T-cell (primary cell): ENCODE data around the gene PPA2. TPM values are rescaled to one million over a fixed set of nuclear protein-coding genes. Genes with fewer than 3 reads are reported as not detected.

Experiments
- ATAC-seq, 4 experiments: fragments of 200-7000 bp in 3 of 4; fragments of 150-1000 bp in 1 of 4; cut with Tn5 transposase; replicated peaks in 1 of 4; 1 replicate in 3 of 4; 2 replicates in 1 of 4; pipeline ENCODE4 v1.10.0; 2021; ENCODE audit warnings: moderate library complexity in 3 of 4, mild to moderate bottlenecking in 2 of 4, moderate number of reproducible peaks in 1 of 4
- CTCF ChIA-PET, 2 donors: fragments of 300-600 bp; sonication (Branson Sonifier 250); formaldehyde crosslinking; loops; one replicate each; lab custom pipeline; 2022; ENCODE audit warnings: antibody characterized with exemption in 2 of 2; lab: Charles Lee
- POLR2A ChIA-PET, 2 donors: fragments of 300-600 bp; sonication (Branson Sonifier 250); formaldehyde crosslinking; loops; one replicate each; lab custom pipeline; 2022; ENCODE audit warnings: antibody characterized with exemption in 2 of 2; lab: Charles Lee
- DNase-seq, 35 experiments: peaks; one replicate each; pipeline versions ENCODE4 v3.0.0 to v3.0.0-alpha.2; 2013 to 2023
- H3K27ac ChIP-seq: one replicate; pipeline ENCODE4 v1.5.1; 2013; ENCODE audit warnings: low read length
- H3K27me3 ChIP-seq, 2 experiments: replicated peaks in 1 of 2; 1 replicate in 1 of 2; 2 replicates in 1 of 2; pipeline versions ENCODE4 v1.6.1 to v1.7.0; 2013; ENCODE audit warnings: low read length in 1 of 2, mixed read lengths in 1 of 2; ENCODE audit not compliant: control insufficient read depth in 2 of 2, insufficient read depth in 2 of 2; ENCODE audit errors: extremely low read depth in 1 of 2
- H3K36me3 ChIP-seq, 2 donors: 1 replicate in 1 of 2; 2 replicates in 1 of 2; pipeline versions ENCODE4 v1.6.1 to v1.7.0; 2013; ENCODE audit warnings: low read length in 1 of 2; ENCODE audit not compliant: control insufficient read depth in 2 of 2, insufficient read depth in 1 of 2; ENCODE audit errors: extremely low read depth in 1 of 2
- H3K4me1 ChIP-seq, 2 experiments: 1 replicate in 1 of 2; 2 replicates in 1 of 2; pipeline versions ENCODE4 v1.6.1 to v1.7.0; 2013; ENCODE audit warnings: low read length in 2 of 2, mixed read lengths in 1 of 2; ENCODE audit not compliant: insufficient read depth in 2 of 2, control insufficient read depth in 1 of 2; ENCODE audit errors: extremely low read depth in 1 of 2
- H3K4me3 ChIP-seq, 2 donors: 1 replicate in 1 of 2; 2 replicates in 1 of 2; pipeline versions ENCODE4 v1.5.1 to v1.7.0; 2013; ENCODE audit warnings: mild to moderate bottlenecking in 2 of 2, low read length in 1 of 2, moderate library complexity in 1 of 2; ENCODE audit not compliant: control insufficient read depth in 1 of 2; ENCODE audit errors: extremely low read depth in 1 of 2
- H3K9me3 ChIP-seq: 2 replicates; pipeline ENCODE4 v1.7.0; 2013
- H3K27ac Mint-ChIP-seq, 2 donors: one replicate each; pipeline ENCODE4 v1.8.0; 2020 to 2021; ENCODE audit warnings: mild to moderate bottlenecking in 2 of 2, mixed read lengths in 2 of 2
- H3K27me3 Mint-ChIP-seq, 2 donors: one replicate each; pipeline ENCODE4 v1.8.0; 2021 to 2022; ENCODE audit warnings: mixed read lengths in 2 of 2
- H3K36me3 Mint-ChIP-seq: one replicate; pipeline ENCODE4 v1.8.0; 2021; ENCODE audit warnings: mixed read lengths
- H3K4me1 Mint-ChIP-seq, 3 donors: one replicate each; pipeline ENCODE4 v1.8.0; 2020 to 2022; ENCODE audit warnings: mixed read lengths in 3 of 3, mild to moderate bottlenecking in 1 of 3
- H3K4me3 Mint-ChIP-seq, 3 donors: one replicate each; pipeline ENCODE4 v1.8.0; 2020 to 2022; ENCODE audit warnings: mild to moderate bottlenecking in 3 of 3, mixed read lengths in 3 of 3, moderate library complexity in 3 of 3
- H3K9me3 Mint-ChIP-seq, 3 donors: one replicate each; pipeline ENCODE4 v1.8.0; 2020 to 2022; ENCODE audit warnings: mixed read lengths in 3 of 3
- WGBS: methylation state at CpG from one replicate; pipeline ENCODE4 v1.1.5; 2013; ENCODE audit warnings: missing lambda C conversion rate; ENCODE audit not compliant: insufficient coverage; 5-methylcytosine and 5-hydroxymethylcytosine counted together
- total RNA-seq, 35 experiments: library from RNA in 6 of 35; stranded (reverse) in 6 of 35; fragments of 120-200 nt in 1 of 35; gene quantifications; one replicate each; pipeline versions ENCODE4 v1.2.1 to v1.2.4 and lab custom pipeline; 2013 to 2026

Gene PPA2
- total RNA-seq (10 to 100 TPM; 43.0 to 56.4 (median 52.6) TPM), total RNA-seq (lab: John Stamatoyannopoulos, UW) (30.8 to 100 (median 48.9) reads per million in 29 experiments)
- total RNA-seq (2013) = 76.7 TPM

GRCh38 chr4:105473324-105474098, at the start of gene PPA2:
Gene PPA2 (minus strand): TSS chr4:105474062. CDS start chr4:105474050, 12 bp downstream.
- H3K4me3 ChIP-seq = peak within 1 kb of the TSS; percentile 62 to 97
- DNase-seq (peak; percentile 56 to 93 (median 76)), ATAC-seq (peak; percentile 81 to 91 (median 90))
- peaks cover 45 to 56% (median 47%) of the 10 kb centered on the region in 3 donors for H3K4me1 Mint-ChIP-seq
- peaks cover 8 to 20% of the 10 kb centered on the region in 2 experiments for H3K4me1 ChIP-seq
- H3K27ac Mint-ChIP-seq = peak within 1 kb of the TSS; percentile 97 to 98
- WGBS = under 1% methylated on average over 66 of the region's 72 CpGs
- ChIA-PET CTCF (interaction anchor here (0.5 to 3.2 kb wide), 29 partner anchors 9 to 842 kb away, joined by 3 to 21 read pairs (median 3); partner anchors contain the start of genes AIMP1 (in 1 of the 2), GSTCD (in 1 of the 2), INTS12 (in 1 of the 2) and TBCK (in 1 of the 2)), POLR2A (interaction anchor here (0.6 to 1.1 kb wide), 8 partner anchors 12 to 796 kb away, joined by 3 to 5 read pairs (median 4); partner anchors contain the start of gene TET2 (in 1 of the 2))
- no peaks in the 10 kb centered on the region for H3K36me3 ChIP-seq
- H3K9me3 ChIP-seq = no peaks in the 10 kb centered on the region
- peaks cover 3% of the 10 kb centered on the region for H3K36me3 Mint-ChIP-seq
- H3K9me3 Mint-ChIP-seq = no peaks in the 10 kb centered on the region
- H3K27ac ChIP-seq = peak within 1 kb of the TSS; percentile 86
- H3K27me3 ChIP-seq = no peaks in the 10 kb centered on the region
- no peaks in the 10 kb centered on the region for H3K27me3 Mint-ChIP-seq
- H3K4me3 Mint-ChIP-seq = peak within 1 kb of the TSS; percentile 99

- H3K36me3 Mint-ChIP-seq = no peaks in the 10 kb centered on the region
- no peak overlapping the region for H3K27ac Mint-ChIP-seq
- ChIA-PET POLR2A (no interaction called here), CTCF (interaction anchor here (0.5 to 1.4 kb wide), 4 partner anchors 11 to 1319 kb away, joined by 3 to 7 read pairs (median 5); no protein-coding TSS in a partner anchor)
- no peaks in the 10 kb centered on the region for H3K4me1 Mint-ChIP-seq
- Histone ChIP-seq H3K36me3 (no peaks in the 10 kb centered on the region), H3K9me3 (no peaks in the 10 kb centered on the region), H3K4me3 (no peak overlapping the region), H3K27ac (no peak overlapping the region), H3K4me1 (no peaks in the 10 kb centered on the region), H3K27me3 (peaks cover 0 to 4% of the 10 kb centered on the region in 2 experiments)
- DNase-seq = peak in 4 of 35 experiments; percentile 0 to 25 (median 2)
- peaks cover 4 to 8% of the 10 kb centered on the region in 2 donors for H3K27me3 Mint-ChIP-seq
- ATAC-seq = no peak
- no CpG with 5 or more reads among the region's 3 CpGs for WGBS
- H3K4me3 Mint-ChIP-seq = no peak overlapping the region
- no peaks in the 10 kb centered on the region for H3K9me3 Mint-ChIP-seq
Measured at GRCh38 chr4:105520819-105521790, 47.2 kb upstream of the PPA2 start.

GRCh38 chr4:105510245-105510644, 36.4 kb upstream of the PPA2 start:
- H3K36me3 ChIP-seq = no peaks in the 10 kb centered on the region
- WGBS = 100% methylated on average over 1 of the region's 2 CpGs
- no peak overlapping the region for H3K27ac ChIP-seq
- ChIA-PET CTCF (no interaction called here), POLR2A (no interaction called here)
- peaks cover 0 to 11% (median 10%) of the 10 kb centered on the region in 3 donors for H3K9me3 Mint-ChIP-seq
- no peak overlapping the region for H3K27ac Mint-ChIP-seq
- H3K4me1 Mint-ChIP-seq = no peaks in the 10 kb centered on the region
- peaks cover 3 to 18% of the 10 kb centered on the region in 2 donors for H3K27me3 Mint-ChIP-seq
- H3K4me3 ChIP-seq = no peak overlapping the region
- no peaks in the 10 kb centered on the region for H3K36me3 Mint-ChIP-seq
- ATAC-seq = no peak
- no peaks in the 10 kb centered on the region for H3K4me1 ChIP-seq
- H3K27me3 ChIP-seq = no peaks in the 10 kb centered on the region
- DNase-seq = no peak
- no peak overlapping the region for H3K4me3 Mint-ChIP-seq
- H3K9me3 ChIP-seq = no peaks in the 10 kb centered on the region

GRCh38 chr4:105509714-105510113, 35.9 kb upstream of the PPA2 start:
- no peak overlapping the region for H3K27ac Mint-ChIP-seq

GRCh38 chr4:105509291-105509690, 35.4 kb upstream of the PPA2 start:
- WGBS = no CpG with 5 or more reads among the region's 1 CpG
- H3K4me3 Mint-ChIP-seq = no peak overlapping the region
- no peak for ATAC-seq
- Histone ChIP-seq H3K9me3 (no peaks in the 10 kb centered on the region), H3K27ac (no peak overlapping the region), H3K4me3 (no peak overlapping the region), H3K36me3 (no peaks in the 10 kb centered on the region), H3K4me1 (no peaks in the 10 kb centered on the region), H3K27me3 (no peaks in the 10 kb centered on the region)
- H3K27me3 Mint-ChIP-seq = peaks cover 3 to 18% of the 10 kb centered on the region in 2 donors
- H3K27ac Mint-ChIP-seq = no peak overlapping the region
- CTCF ChIA-PET = no interaction called here
- H3K36me3 Mint-ChIP-seq = no peaks in the 10 kb centered on the region
- no peaks in the 10 kb centered on the region for H3K4me1 Mint-ChIP-seq
- DNase-seq = no peak
- POLR2A ChIA-PET = no interaction called here
- H3K9me3 Mint-ChIP-seq = peaks cover 0 to 11% (median 9%) of the 10 kb centered on the region in 3 donors

More at GRCh38 chr4:105509714-105510113, 35.9 kb upstream of the PPA2 start:
- no peak for DNase-seq
- Mint-ChIP-seq H3K4me3 (no peak overlapping the region), H3K4me1 (no peaks in the 10 kb centered on the region), H3K27me3 (peaks cover 3 to 18% of the 10 kb centered on the region in 2 donors), H3K9me3 (peaks cover 0 to 11% (median 10%) of the 10 kb centered on the region in 3 donors), H3K36me3 (no peaks in the 10 kb centered on the region)
- no CpG with 5 or more reads among the region's 1 CpG for WGBS
- ChIA-PET POLR2A (no interaction called here), CTCF (no interaction called here)
- Histone ChIP-seq H3K9me3 (no peaks in the 10 kb centered on the region), H3K4me1 (no peaks in the 10 kb centered on the region), H3K27ac (no peak overlapping the region), H3K27me3 (no peaks in the 10 kb centered on the region), H3K36me3 (no peaks in the 10 kb centered on the region), H3K4me3 (no peak overlapping the region)
- ATAC-seq = no peak

GRCh38 chr4:105504744-105505143, 30.9 kb upstream of the PPA2 start:
- no peaks in the 10 kb centered on the region for H3K4me1 ChIP-seq
- no peaks in the 10 kb centered on the region for H3K27me3 Mint-ChIP-seq
- H3K9me3 Mint-ChIP-seq = no peaks in the 10 kb centered on the region
- no peaks in the 10 kb centered on the region for H3K4me1 Mint-ChIP-seq
- ChIA-PET CTCF (no interaction called here), POLR2A (no interaction called here)
- H3K4me3 Mint-ChIP-seq = no peak overlapping the region
- no peaks in the 10 kb centered on the region for H3K9me3 ChIP-seq
- no peak overlapping the region for H3K27ac ChIP-seq
- ATAC-seq (no peak), DNase-seq (no peak)
- no CpG with 5 or more reads among the region's 2 CpGs for WGBS
- peaks cover 0 to 4% of the 10 kb centered on the region in 2 experiments for H3K27me3 ChIP-seq
- no peak overlapping the region for H3K27ac Mint-ChIP-seq
- no peaks in the 10 kb centered on the region for H3K36me3 ChIP-seq
- H3K4me3 ChIP-seq = no peak overlapping the region
- H3K36me3 Mint-ChIP-seq = no peaks in the 10 kb centered on the region
